Caco-2 (cell line): ENCODE measurements around the gene MAN2A1. TPM values are rescaled to one million over a fixed set of nuclear protein-coding genes. Genes with fewer than 3 reads are reported as not detected.

Experiments
- BruUV-seq: library from RNA; stranded (reverse); fragments of 400-500 nt; replicated peaks from 2 replicates; lab custom pipeline; 2021; lab: Mats Ljungman, UMichigan
- CTCF ChIA-PET: fragments of 300-600 bp; sonication (Branson Sonifier 250); formaldehyde crosslinking; loops from one replicate; lab custom pipeline; 2022; ENCODE audit warnings: antibody characterized with exemption; lab: Charles Lee
- POLR2A ChIA-PET: fragments of 300-600 bp; sonication (Branson Sonifier 250); formaldehyde crosslinking; loops from one replicate; lab custom pipeline; 2022; ENCODE audit warnings: antibody characterized with exemption; lab: Charles Lee
- DNase-seq, 2 experiments: peaks; one replicate each; pipeline versions ENCODE4 v3.0.0 to v3.0.0-alpha.2; 2020 to 2022
- H3K27me3 ChIP-seq: replicated peaks from 2 replicates; pipeline ENCODE4 v1.6.0; 2011; ENCODE audit warnings: low read length; ENCODE audit not compliant: control insufficient read depth, insufficient read depth
- H3K36me3 ChIP-seq: 2 replicates; pipeline ENCODE4 v1.5.1; 2011; ENCODE audit warnings: low read length; ENCODE audit not compliant: control insufficient read depth, insufficient read depth
- H3K4me1 ChIP-seq: fragments of 250-450 bp; sonication (Bioruptor Pico); 2 replicates; pipeline ENCODE4 v1.5.1; 2020; ENCODE audit warnings: mild to moderate bottlenecking
- H3K4me3 ChIP-seq: 2 replicates; pipeline ENCODE4 v1.5.1; 2011; ENCODE audit warnings: low read depth, mild to moderate bottlenecking, control low read depth, low read length
- H3K9me3 ChIP-seq: fragments of 250-450 bp; sonication (Bioruptor Pico); 2 replicates; pipeline ENCODE4 v1.5.1; 2020; ENCODE audit warnings: mild to moderate bottlenecking, moderate library complexity
- H3K27ac Mint-ChIP-seq: one replicate; pipeline ENCODE4 v1.8.0; 2022; ENCODE audit warnings: mixed read lengths; ENCODE audit not compliant: unreplicated experiment
- H3K27me3 Mint-ChIP-seq: one replicate; pipeline ENCODE4 v1.8.0; 2022; ENCODE audit warnings: mixed read lengths; ENCODE audit not compliant: insufficient read depth, unreplicated experiment
- H3K36me3 Mint-ChIP-seq: one replicate; pipeline ENCODE4 v1.8.0; 2022; ENCODE audit warnings: mild to moderate bottlenecking, mixed read lengths; ENCODE audit not compliant: insufficient read depth, unreplicated experiment
- H3K4me1 Mint-ChIP-seq: one replicate; pipeline ENCODE4 v1.8.0; 2022; ENCODE audit warnings: low read depth, mixed read lengths; ENCODE audit not compliant: unreplicated experiment
- H3K4me3 Mint-ChIP-seq: one replicate; pipeline ENCODE4 v1.8.0; 2022; ENCODE audit warnings: mild to moderate bottlenecking, moderate library complexity, mixed read lengths; ENCODE audit not compliant: unreplicated experiment
- H3K9me3 Mint-ChIP-seq: one replicate; pipeline ENCODE4 v1.8.0; 2022; ENCODE audit warnings: mixed read lengths; ENCODE audit not compliant: unreplicated experiment
- CTCF ChIP-seq, 2 experiments: fragments of 200-600 bp in 1 of 2; IDR thresholded peaks; 1 replicate in 1 of 2; 2 replicates in 1 of 2; pipeline versions ENCODE4 v1.5.1 to v1.8.0; 2011 to 2022; ENCODE audit warnings: antibody characterized with exemption in 1 of 2, control low read depth in 1 of 2, inconsistent platforms in 1 of 2, low read depth in 1 of 2, low read length in 1 of 2, mild to moderate bottlenecking in 1 of 2, moderate library complexity in 1 of 2; ENCODE audit not compliant: insufficient read depth in 1 of 2, severe bottlenecking in 1 of 2, unreplicated experiment in 1 of 2
- intact Hi-C: fragments of 100-400 bp; cut with micrococcal nuclease; formaldehyde crosslinking; loops from one replicate; pipeline ENCODE4 v1.10.0; 2022; ENCODE audit not compliant: unreplicated experiment
- total RNA-seq: library from RNA; stranded (reverse); gene quantifications from 2 replicates; pipeline ENCODE4 v1.2.3, GENCODE V29; 2022

The MAN2A1 gene
- total RNA-seq, 1 experiment from 2014 or later, result 57.3 TPM

- H3K9me3 Mint-ChIP-seq, result peaks cover 11% of the 10 kb centered on the region
- H3K4me3 ChIP-seq, result no peak overlapping the region
Observed at GRCh38 chr5:109792613-109793012, 102.9 kb downstream of the MAN2A1 start.

GRCh38 chr5:109803854-109804253, 114.1 kb downstream of the MAN2A1 start:
- H3K4me1 ChIP-seq, result 0 out of 2 replicates have a peak, but pooled peaks cover 7% of the 10 kb centered on the region
- H3K4me3 Mint-ChIP-seq, result no peak overlapping the region
- peaks cover 12% of the 10 kb centered on the region for H3K36me3 Mint-ChIP-seq
- H3K4me3 ChIP-seq, result no peak overlapping the region
- POLR2A ChIA-PET, result no interaction called here
- no peaks in the 10 kb centered on the region for H3K27me3 Mint-ChIP-seq
- no peak for TF ChIP-seq CTCF (IDR thresholded peaks at IDR 0.05; ENCODE audit: insufficient read depth in 1 of 2, low read depth in 1 of 2, low read length in 1 of 2, severe bottlenecking in 1 of 2, unreplicated experiment in 1 of 2)
- intact Hi-C loops, result no loop called here
- no TSS peak for BruUV-seq
- CTCF ChIA-PET, result no interaction called here
- H3K36me3 ChIP-seq, result peaks cover 1% of the 10 kb centered on the region; the same call in 1 of the 2 replicates
- no peaks in the 10 kb centered on the region for H3K9me3 ChIP-seq
- H3K27me3 ChIP-seq, result no peaks in the 10 kb centered on the region
- H3K9me3 Mint-ChIP-seq, result no peaks in the 10 kb centered on the region
- H3K27ac Mint-ChIP-seq, result no peak overlapping the region
- peaks cover 10% of the 10 kb centered on the region for H3K4me1 Mint-ChIP-seq
- DNase-seq, result no peak

More at GRCh38 chr5:109792613-109793012, 102.9 kb downstream of the MAN2A1 start:
- ChIA-PET POLR2A (no interaction called here), CTCF (no interaction called here)
- H3K4me1 ChIP-seq, result no peaks in the 10 kb centered on the region
- DNase-seq, result no peak
- intact Hi-C loops, result no loop called here
- H3K4me3 Mint-ChIP-seq, result no peak overlapping the region
- H3K4me1 Mint-ChIP-seq, result no peaks in the 10 kb centered on the region
- TF ChIP-seq CTCF (IDR thresholded peaks at IDR 0.05; ENCODE audit: insufficient read depth in 1 of 2, low read depth in 1 of 2, low read length in 1 of 2, severe bottlenecking in 1 of 2, unreplicated experiment in 1 of 2), result no peak
- peaks cover 18% of the 10 kb centered on the region for H3K36me3 Mint-ChIP-seq
- no peaks in the 10 kb centered on the region; the same call in 1 of the 2 replicates for H3K36me3 ChIP-seq
- H3K27me3 ChIP-seq, result no peaks in the 10 kb centered on the region
- no peaks in the 10 kb centered on the region for H3K9me3 ChIP-seq
- no TSS peak for BruUV-seq
- no peaks in the 10 kb centered on the region for H3K27me3 Mint-ChIP-seq
- no peak overlapping the region for H3K27ac Mint-ChIP-seq

GRCh38 chr5:109805472-109805871, 115.7 kb downstream of the MAN2A1 start:
- 0 out of 2 replicates have a peak, but pooled peaks cover 7% of the 10 kb centered on the region for H3K4me1 ChIP-seq
- no peak overlapping the region for H3K4me3 Mint-ChIP-seq
- no peaks in the 10 kb centered on the region for H3K9me3 ChIP-seq
- no peak overlapping the region for H3K27ac Mint-ChIP-seq
- TF ChIP-seq CTCF (IDR thresholded peaks at IDR 0.05; ENCODE audit: insufficient read depth in 1 of 2, low read depth in 1 of 2, low read length in 1 of 2, severe bottlenecking in 1 of 2, unreplicated experiment in 1 of 2), result no peak
- DNase-seq, result no peak
- CTCF ChIA-PET, result no interaction called here
- H3K27me3 ChIP-seq, result no peaks in the 10 kb centered on the region
- no peaks in the 10 kb centered on the region for H3K9me3 Mint-ChIP-seq
- peaks cover 12% of the 10 kb centered on the region for H3K36me3 Mint-ChIP-seq
- H3K27me3 Mint-ChIP-seq, result no peaks in the 10 kb centered on the region
- H3K4me3 ChIP-seq, result no peak overlapping the region
- intact Hi-C loops, result no loop called here
- BruUV-seq, result no TSS peak
- peaks cover 10% of the 10 kb centered on the region for H3K4me1 Mint-ChIP-seq
- H3K36me3 ChIP-seq, result no peaks in the 10 kb centered on the region
- POLR2A ChIA-PET, result no interaction called here
